H4 (cell line): Measurements from ENCODE around the gene STK11. TPM values are rescaled to one million over a fixed set of nuclear protein-coding genes. Genes with fewer than 3 reads are reported as not detected.

Source experiments
- DNase-seq: peaks from one replicate; pipeline ENCODE4 v3.0.0-alpha.2; 2015; ENCODE audit warnings: low spot score
- total RNA-seq: library from RNA; depleted of rRNA; stranded (reverse); fragments of >200 nt; shearing (Covaris generic); gene quantifications from 2 replicates; pipeline ENCODE4 v1.2.3, GENCODE V29; 2014; rRNA removed

Gene STK11
- total RNA-seq, 1 experiment from 2014 or later, result 17.4 TPM

DNA sequence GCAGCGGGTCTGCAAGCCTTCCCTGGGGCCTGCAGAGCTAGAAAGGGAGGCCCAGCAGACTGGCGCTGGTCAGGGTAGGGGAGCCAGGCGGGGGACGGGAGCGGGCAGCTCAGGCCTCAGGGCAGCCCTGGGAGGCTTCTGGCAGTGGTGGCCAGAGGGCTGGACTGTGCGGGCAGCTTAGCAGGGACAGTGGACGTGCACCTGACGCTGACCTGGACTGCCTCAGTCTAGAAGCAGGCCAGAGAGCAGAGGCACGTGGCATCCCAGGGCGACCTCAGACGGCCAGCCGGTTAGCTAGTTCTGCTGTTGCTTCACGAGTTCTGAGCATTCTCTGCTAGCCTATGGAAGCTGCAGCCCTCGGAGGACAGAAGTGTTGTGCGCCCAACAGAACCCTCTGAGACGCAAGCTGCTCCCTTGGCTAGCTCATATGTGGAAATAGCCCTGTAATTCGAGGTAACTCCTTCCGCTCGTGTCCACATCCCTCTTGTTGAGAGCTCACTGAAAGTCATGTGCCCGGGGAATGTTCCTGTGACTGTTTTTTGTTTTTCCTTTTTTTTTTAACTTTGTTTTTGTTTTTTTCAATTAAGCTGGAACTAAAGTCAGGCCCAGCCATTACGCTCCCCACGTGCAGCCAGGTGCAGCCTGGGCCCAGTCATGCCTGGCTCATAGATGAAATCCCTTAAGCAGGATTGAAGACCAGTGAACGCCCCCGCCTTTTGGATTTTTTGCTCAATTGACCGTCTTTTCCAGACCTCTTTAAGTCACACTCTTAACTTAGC is 67.9 kb downstream of the STK11 start:
- DNase-seq, result no peak

DNA sequence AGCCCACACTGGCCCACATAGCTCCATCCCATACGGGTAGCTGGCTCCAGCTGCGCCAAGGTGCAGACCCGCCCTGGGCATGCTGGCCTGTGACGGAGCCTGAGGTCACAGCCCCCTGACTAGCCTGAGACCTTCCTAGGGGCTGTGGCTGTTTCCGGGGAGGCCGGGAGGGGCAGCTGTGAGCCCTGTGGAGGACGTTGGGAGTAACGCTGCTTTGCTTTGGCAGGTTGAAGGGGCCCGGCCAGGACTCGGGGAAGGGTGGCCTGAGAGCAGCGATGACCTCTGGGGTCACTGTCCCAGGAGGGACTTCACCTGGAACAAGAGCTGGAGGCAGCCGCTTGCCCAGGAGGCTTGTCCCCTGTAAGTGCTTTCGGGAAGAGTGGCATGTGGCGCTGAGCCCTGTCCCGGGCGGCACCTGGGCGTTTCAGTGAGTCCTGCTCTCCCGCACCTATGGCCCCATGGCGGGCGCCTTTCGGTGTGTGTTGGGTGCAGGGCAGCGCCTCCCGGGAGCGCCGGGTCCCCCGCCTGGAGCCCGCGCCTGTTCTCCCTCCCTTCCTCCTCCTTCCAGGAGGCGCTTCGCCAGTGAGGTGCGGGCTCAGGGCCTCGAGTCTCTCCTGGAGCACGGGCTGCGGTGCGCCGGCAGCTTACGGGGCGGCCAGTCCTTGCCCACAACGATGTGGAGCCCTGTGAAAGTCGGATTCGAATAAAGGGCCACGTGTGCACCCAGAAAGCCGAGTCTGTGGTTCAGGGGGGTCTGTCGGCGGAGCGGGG is 68.7 kb downstream of the STK11 start:
- DNase-seq, result no peak

DNA sequence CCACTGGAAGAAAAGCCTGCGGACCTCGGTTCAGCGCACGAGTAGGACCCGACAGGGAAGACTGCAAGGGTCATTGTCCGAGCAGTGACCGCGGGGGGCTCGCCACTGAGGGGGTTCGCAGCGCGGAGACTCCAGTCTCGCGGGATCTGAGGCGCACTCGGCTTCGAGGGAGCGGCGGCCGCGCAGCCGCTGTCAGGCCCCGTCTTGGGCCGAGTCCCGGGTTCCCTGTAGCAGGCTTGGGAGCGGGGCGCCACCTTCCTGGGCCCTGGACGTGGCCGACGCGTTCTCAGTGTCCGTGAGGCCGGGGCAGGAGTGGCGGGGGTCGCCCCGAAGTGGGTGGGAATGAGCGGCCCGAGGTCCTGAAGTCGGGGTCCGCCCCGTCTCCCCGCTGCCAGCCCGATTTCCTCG is 69.3 kb downstream of the STK11 start:
- no peak for DNase-seq

DNA sequence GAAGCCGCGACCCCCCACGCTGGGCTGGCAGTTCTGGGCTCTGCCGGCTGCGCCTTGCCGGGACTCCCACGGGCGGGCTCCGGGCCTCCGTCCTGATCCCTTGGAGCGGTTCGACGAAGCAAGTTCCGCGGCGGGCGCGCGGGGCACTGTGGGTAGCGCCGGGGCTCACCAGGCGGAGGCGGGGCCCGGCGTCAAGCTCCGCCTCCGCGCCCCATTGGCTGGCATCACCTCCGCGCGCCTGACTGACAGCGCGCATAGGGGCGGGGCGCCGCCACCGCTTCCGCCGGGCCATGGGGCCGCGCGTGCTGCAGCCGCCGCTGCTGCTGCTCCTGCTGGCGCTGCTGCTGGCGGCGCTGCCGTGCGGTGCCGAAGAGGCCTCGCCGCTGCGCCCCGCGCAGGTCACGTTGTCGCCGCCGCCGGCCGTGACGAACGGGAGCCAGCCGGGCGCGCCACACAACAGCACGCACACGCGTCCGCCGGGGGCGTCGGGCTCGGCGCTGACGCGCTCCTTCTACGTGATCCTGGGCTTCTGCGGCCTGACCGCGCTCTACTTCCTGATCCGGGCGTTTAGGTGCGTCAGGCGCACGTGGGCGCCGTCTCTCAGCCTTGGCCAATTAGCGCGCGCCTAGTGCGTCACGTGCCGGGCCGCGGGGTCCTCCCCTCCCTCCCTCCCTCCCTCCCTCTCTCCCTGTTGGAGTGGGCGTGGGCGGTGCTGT is 69.8 kb downstream of the STK11 start, which contains the start of gene FAM174C:
Gene FAM174C (plus strand): TSS at position 271 of the 716 bp plus-strand sequence. CDS start 20 bp downstream, at position 291.
- peak; percentile 95 for DNase-seq

DNA sequence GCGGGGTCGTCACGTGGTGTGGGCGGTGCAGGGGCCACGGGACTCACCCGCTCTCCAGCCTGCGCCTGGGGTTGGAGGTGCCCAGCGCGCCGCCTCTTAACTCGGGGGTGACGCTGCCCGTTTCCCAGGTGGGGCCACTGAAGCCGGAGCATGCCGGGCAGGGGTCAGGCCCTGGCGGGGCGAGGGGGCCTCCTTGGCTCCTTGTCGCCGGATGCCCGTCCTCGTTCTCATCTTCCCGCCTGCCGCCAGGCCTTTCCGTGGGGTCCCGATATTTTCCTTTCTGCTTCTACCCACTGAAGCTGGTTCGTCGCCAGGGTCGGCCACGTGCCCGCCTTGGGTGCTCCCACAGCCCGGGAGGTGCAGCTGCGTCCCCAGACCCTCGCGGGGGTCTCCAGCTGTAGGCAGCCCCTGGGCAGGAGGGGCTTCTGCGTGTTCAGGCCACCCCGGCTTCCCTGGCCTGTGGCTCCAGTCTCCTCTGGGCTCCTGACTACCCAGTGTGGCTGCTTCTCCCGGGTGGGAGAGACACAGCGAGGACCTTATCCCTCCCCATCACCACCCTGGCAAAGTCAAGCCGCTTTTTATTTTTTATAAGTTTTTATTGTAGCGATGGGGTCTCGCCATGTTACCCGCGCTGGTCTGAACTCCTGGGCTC is 70.5 kb downstream of the STK11 start:
- DNase-seq, result no peak

DNA sequence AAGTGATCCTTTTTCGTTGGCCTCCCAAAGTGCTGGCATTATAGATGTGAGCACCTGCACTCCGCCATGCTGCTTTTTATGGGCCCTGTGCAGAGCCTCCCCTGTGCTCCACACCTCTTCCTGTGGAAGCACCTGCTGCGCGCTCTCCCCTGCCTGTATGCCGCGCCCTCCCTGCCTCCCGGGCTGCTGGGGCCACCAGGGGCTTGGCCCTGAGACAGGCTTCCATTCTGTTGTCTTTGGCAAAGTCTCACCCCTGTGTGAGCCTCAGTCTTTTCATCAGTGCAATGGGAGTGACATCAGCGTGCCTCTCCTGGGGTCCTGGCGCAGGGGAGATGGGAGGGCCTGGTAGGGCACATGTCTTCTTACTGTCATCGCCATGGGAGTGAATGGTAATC is 71.0 kb downstream of the STK11 start:
- no peak for DNase-seq

DNA sequence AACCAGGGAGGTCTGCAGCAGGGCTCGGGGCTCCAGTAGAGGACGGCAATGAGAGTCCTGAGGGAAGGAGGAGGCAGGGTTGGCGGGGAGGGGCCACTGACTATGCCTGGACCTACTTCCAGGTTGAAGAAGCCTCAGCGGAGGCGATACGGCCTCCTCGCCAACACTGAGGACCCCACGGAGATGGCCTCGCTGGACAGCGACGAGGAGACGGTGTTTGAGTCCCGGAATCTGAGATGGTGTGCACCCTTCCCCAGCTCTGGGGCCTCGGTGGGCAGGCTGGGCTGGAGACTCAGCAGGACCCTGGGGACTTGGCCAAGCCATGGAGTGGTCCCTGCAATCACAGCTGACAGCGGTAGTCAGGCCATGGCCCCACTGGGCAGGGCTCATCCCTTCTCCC is 71.5 kb downstream of the STK11 start:
- DNase-seq, result no peak

Other genes starting within 250 kb of the STK11 start
- gene WDR18, start 221.4 kb upstream of the STK11 start, total RNA-seq, result 61.9 and 77.2 TPM in 2 replicates
- 0.23 TPM in 1 of 2 replicates, not detected in the other for gene GRIN3B, start 205.4 kb upstream of the STK11 start, total RNA-seq
- 57.0 and 72.5 TPM in 2 replicates for gene TMEM259, start 184.7 kb upstream of the STK11 start, total RNA-seq
- gene RNU6-2, start 184.3 kb upstream of the STK11 start, total RNA-seq, result not detected in 2 replicates
- 111 and 123 TPM in 2 replicates for gene CNN2, start 179.2 kb upstream of the STK11 start, total RNA-seq
- 2.9 and 3.6 TPM in 2 replicates for gene ABCA7, start 165.7 kb upstream of the STK11 start, total RNA-seq
- 2.4 and 3.2 TPM in 2 replicates for gene ARHGAP45, start 138.6 kb upstream of the STK11 start, total RNA-seq
- gene POLR2E, start 110.4 kb upstream of the STK11 start, total RNA-seq, result 237 and 244 TPM in 2 replicates
- gene GPX4, start 101.8 kb upstream of the STK11 start, total RNA-seq, result 470 and 493 TPM in 2 replicates
- gene SBNO2, start 31.5 kb upstream of the STK11 start, total RNA-seq, result 8.6 and 14.8 TPM in 2 replicates
- 0.37 and 1.2 TPM in 2 replicates for gene CBARP, start 32.2 kb downstream of the STK11 start, total RNA-seq
- gene ATP5F1D, start 36.0 kb downstream of the STK11 start, total RNA-seq, result 34.9 and 37.0 TPM in 2 replicates
- gene MIDN, start 42.8 kb downstream of the STK11 start, total RNA-seq, result 2.4 and 4.2 TPM in 2 replicates
- gene CIRBP, start 63.6 kb downstream of the STK11 start, total RNA-seq, result 196 and 197 TPM in 2 replicates
- 49.8 and 59.5 TPM in 2 replicates for gene FAM174C, start 69.8 kb downstream of the STK11 start, total RNA-seq
- gene EFNA2, start 80.1 kb downstream of the STK11 start, total RNA-seq, result 1.0 and 3.3 TPM in 2 replicates
- gene NDUFS7, start 178.1 kb downstream of the STK11 start, total RNA-seq, result 67.9 and 87.2 TPM in 2 replicates
- 15.5 and 18.9 TPM in 2 replicates for gene GAMT, start 195.8 kb downstream of the STK11 start, total RNA-seq
- 47.6 and 59.4 TPM in 2 replicates for gene DAZAP1, start 201.8 kb downstream of the STK11 start, total RNA-seq
- 1,025 and 1,178 TPM in 2 replicates for gene RPS15, start 232.6 kb downstream of the STK11 start, total RNA-seq
- gene APC2, start 244.3 kb downstream of the STK11 start, total RNA-seq, result 0.02 and 1.5 TPM in 2 replicates